ENCODE data around the gene ALPK1. TPM values are rescaled to one million over a fixed set of nuclear protein-coding genes. Genes with fewer than 3 reads are reported as not detected.

The ALPK1 gene
- total RNA-seq, 2 donors from 2014 or later, result 4.2 to 8.1 TPM

DNA sequence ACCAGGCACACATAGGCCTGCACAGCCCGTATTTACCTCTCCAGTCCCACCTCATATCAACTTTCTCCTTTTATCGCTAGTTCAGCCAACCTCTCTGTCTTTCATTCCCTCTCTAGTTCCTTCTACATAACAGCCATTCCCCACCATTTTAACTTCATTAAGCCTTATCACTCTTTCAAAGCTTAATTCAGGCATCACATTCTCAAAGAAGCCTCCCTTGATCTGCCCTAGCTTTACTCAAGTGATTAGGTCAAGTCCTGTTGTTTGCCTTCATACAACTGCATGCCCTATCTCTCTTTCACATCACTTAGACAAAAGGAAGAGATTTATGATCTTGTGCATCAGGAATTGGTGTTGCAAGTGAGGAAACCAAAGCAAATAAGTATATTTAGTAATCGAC, 74.2 kb downstream of the ALPK1 start:
- DNase-seq (ENCODE audit: low spot score), result no peak
- TF ChIP-seq, protein P1, sequence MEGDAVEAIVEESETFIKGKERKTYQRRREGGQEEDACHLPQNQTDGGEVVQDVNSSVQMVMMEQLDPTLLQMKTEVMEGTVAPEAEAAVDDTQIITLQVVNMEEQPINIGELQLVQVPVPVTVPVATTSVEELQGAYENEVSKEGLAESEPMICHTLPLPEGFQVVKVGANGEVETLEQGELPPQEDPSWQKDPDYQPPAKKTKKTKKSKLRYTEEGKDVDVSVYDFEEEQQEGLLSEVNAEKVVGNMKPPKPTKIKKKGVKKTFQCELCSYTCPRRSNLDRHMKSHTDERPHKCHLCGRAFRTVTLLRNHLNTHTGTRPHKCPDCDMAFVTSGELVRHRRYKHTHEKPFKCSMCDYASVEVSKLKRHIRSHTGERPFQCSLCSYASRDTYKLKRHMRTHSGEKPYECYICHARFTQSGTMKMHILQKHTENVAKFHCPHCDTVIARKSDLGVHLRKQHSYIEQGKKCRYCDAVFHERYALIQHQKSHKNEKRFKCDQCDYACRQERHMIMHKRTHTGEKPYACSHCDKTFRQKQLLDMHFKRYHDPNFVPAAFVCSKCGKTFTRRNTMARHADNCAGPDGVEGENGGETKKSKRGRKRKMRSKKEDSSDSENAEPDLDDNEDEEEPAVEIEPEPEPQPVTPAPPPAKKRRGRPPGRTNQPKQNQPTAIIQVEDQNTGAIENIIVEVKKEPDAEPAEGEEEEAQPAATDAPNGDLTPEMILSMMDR (IDR thresholded peaks at IDR 0.05), result no peak
- Histone ChIP-seq H3K36me3 (no peaks in the 10 kb centered on the region), H3K4me3 (no peak overlapping the region), H3K4me1 (no peaks in the 10 kb centered on the region), H3K27me3 (no peaks in the 10 kb centered on the region), H3K27ac (no peak overlapping the region), H3K9me3 (no peaks in the 10 kb centered on the region)

DNA sequence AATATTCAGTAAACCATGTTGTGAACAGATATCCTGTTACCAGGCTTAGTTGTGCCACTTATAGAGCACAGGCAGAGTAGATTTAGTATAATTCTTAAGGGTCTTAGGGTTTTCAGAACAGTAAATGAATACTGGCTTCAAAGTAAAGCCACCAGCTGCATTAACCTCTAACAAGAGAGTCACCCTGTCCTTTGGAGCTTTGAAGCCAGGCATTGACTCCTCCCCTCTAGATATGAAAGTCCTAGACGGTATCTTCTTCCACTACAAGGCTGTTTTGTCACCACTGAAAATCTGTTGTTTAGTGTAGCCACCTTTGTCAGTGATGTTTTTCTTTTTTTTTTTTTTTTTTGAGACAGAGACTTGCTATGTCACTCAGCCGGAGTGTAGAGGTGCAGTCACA, 77.7 kb downstream of the ALPK1 start:
- H3K4me1 ChIP-seq, result no peaks in the 10 kb centered on the region
- no peaks in the 10 kb centered on the region for H3K36me3 ChIP-seq
- H3K9me3 ChIP-seq, result no peaks in the 10 kb centered on the region
- H3K27ac ChIP-seq, result no peak overlapping the region
- no peak for DNase-seq (ENCODE audit: low spot score)
- no peak overlapping the region for H3K4me3 ChIP-seq
- no peaks in the 10 kb centered on the region for H3K27me3 ChIP-seq
- TF ChIP-seq, protein P1 (IDR thresholded peaks at IDR 0.05), result no peak

DNA sequence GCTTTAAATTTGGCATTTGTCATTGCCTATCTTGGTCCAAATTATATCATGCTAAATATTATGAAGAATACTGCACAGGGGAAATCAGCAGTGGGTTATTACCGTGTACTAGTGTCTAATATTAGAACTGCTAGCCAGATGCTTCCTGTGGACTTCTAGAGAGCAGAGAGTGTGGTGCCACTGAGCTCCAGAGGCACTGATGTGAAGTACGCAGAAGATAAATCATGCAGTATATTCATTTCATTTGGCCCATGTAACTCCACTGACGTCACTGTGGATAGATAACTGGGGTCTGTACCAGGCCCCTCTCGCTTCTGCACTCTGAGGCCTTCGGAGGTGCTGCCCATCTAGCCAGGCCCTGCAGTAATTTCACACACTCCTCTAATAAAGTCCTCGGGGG, 80.0 kb downstream of the ALPK1 start:
- DNase-seq (ENCODE audit: low spot score), result no peak
- no peaks in the 10 kb centered on the region for H3K4me1 ChIP-seq
- H3K27me3 ChIP-seq, result no peaks in the 10 kb centered on the region
- TF ChIP-seq, protein P1 (IDR thresholded peaks at IDR 0.05), result no peak
- H3K9me3 ChIP-seq, result no peaks in the 10 kb centered on the region
- no peaks in the 10 kb centered on the region for H3K36me3 ChIP-seq
- no peak overlapping the region for H3K4me3 ChIP-seq
- H3K27ac ChIP-seq, result no peak overlapping the region

DNA sequence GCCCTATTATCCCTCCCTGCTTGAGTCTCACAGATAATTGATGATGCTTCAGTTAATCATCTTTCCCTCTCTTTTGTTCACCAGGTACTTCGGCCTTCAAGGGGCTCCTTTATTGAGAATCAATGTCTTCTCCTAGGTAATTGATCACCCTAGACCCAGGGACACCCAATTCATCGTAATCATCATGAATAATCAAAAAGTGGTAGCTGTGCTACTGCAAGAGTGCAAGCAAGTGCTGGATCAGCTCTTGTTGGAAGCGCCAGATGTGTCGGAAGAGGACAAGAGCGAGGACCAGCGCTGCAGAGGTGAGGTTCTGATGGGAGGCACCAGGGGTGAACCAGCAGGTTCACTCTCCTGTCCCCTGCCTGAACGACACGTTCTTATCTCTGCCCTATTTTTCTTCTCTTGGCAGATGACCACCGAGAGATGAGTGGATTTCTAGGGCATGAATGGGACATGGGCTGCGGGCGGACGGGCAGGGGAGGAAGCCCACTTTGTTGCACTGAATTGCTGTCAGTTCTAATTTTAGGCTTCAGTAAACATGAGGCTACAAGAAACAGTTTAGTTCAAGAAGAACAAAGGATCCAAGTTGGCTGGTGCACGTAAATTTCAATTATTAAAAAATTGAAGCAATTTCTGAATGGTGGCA, 80.5 kb downstream of the ALPK1 start:
- H3K27ac ChIP-seq, result no peak overlapping the region
- H3K4me3 ChIP-seq, result no peak overlapping the region
- H3K9me3 ChIP-seq, result no peaks in the 10 kb centered on the region
- DNase-seq (ENCODE audit: low spot score), result no peak
- TF ChIP-seq, protein P1 (IDR thresholded peaks at IDR 0.05), result no peak
- H3K4me1 ChIP-seq, result no peaks in the 10 kb centered on the region
- no peaks in the 10 kb centered on the region for H3K27me3 ChIP-seq
- no peaks in the 10 kb centered on the region for H3K36me3 ChIP-seq

DNA sequence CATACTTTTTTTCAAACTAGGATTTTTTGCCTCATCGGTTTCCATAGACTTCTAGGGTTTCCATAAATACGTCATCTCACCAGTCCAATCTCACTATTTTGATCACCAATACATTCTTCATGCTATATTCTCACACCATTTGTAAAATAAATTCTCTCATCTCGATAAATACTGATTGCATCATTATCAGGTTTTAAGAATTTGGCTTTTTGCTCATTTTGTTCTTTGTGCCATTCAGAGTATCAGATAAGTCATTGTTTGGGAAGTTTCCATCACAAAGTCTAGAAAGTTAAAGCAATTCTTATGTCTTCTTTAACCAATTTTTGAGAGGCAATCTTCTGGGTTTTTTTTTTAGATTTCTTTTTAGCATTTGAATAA, 81.1 kb downstream of the ALPK1 start:
- no peaks in the 10 kb centered on the region for H3K4me1 ChIP-seq
- no peaks in the 10 kb centered on the region for H3K27me3 ChIP-seq
- H3K36me3 ChIP-seq, result no peaks in the 10 kb centered on the region
- H3K9me3 ChIP-seq, result no peaks in the 10 kb centered on the region
- TF ChIP-seq, protein P1 (IDR thresholded peaks at IDR 0.05), result no peak
- no peak overlapping the region for H3K4me3 ChIP-seq
- H3K27ac ChIP-seq, result no peak overlapping the region
- no peak for DNase-seq (ENCODE audit: low spot score)

DNA sequence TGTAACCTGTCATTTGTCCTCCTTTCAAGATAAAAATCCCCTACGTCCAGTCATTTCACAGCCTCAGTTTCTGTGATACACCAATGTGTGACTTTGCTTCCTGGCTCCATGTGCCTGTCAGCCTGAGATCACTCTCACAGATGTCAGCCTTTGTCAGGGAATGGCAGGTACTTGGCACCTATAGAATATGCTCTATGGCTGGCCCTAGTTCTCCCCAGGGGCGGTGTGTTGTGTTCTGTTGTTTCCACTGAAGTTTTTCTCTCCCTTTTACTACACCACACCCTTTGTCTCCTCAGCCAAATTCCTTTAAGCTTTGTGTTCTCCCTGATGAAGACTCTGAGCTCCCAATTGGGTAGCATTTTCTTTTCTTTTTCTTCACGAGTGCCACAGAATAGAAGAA, 81.7 kb downstream of the ALPK1 start:
- no peaks in the 10 kb centered on the region for H3K4me1 ChIP-seq
- TF ChIP-seq, protein P1 (IDR thresholded peaks at IDR 0.05), result no peak
- peak overlapping the region in 1 of 2 donors; percentile 22 for H3K4me3 ChIP-seq
- H3K36me3 ChIP-seq, result peaks cover 3% of the 10 kb centered on the region
- H3K9me3 ChIP-seq, result no peaks in the 10 kb centered on the region
- DNase-seq (ENCODE audit: low spot score), result no peak
- H3K27me3 ChIP-seq, result no peaks in the 10 kb centered on the region
- H3K27ac ChIP-seq, result no peak overlapping the region

Measured in right atrium auricular region (tissue), 2 donors.